CD4-positive, alpha-beta T cell treated with Interleukin-10 for 1 hour (primary cell): Measurements from ENCODE around the gene SSB.
"Not testable (repeated sequence)": the region's sequence is repeated elsewhere in the genome, so short reads cannot be mapped to it uniquely, and the experiment has no call there.

ENCODE experiments used
- DNase-seq: peaks from one replicate; pipeline ENCODE4 v3.0.0-alpha.2; 2020

Gene SSB

DNA sequence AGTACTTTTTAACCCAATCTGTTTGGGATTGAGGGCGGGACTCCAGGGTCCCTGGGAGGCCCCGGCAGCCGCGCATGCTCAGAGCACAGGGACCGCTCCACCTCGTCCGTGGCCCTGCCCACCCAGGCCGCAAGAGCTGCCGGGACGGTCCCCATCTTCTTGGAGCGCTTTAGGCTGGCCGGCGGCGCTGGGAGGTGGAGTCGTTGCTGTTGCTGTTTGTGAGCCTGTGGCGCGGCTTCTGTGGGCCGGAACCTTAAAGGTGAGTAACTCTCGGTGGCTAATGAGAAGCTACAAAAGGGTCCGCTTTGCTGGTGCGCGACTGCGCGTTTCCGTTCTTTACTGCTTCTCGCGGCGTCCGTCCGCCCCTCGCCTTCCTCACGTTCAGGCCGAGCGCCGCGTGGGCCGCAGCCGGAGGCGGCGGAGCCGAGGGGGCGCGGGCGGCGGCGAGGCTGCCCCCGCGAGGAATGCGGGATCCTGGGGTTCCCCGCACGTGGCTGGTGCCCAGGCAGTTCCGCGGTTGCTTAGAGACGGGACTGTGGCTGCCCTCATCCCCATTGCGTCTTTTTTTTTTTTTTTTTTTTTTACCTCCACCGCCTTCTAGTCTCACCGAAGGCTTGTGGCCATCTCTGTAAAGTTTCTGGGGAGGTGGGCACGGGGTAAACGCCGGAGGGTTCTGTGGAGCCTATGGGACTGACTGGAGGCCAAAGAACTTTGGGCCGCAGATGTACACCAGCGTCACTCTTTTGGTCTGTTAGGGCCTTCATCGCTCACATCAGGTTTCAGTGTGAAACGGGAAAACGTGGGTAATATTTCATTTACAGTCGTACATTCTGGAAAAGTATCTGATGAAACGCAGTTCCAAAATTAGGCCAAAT lies at the start of gene SSB:
SSB (plus strand) TSS at position 154 of the 875 bp plus-strand sequence. CDS start 2,090 bp downstream, outside the sequence.
- peak; percentile 93 for DNase-seq

DNA sequence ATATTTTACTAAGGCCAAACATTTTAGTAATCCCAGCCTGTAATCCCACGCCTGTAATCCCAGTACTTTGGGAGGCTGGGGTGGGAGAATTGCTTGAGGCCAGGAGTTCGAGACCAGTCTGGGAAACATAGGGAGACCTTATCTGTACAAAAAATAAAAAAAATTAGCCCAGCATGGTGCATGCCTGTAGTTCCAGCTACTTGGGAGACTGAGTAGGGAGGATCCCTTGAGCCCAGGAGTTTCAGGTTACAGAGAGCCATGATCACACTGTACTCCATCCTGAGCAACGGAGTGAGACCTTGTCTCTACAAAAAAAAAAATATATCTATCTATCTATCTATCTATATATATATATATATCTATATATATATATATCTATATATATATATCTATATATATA lies 45.9 kb upstream of the SSB start:
- no peak for DNase-seq

- DNase-seq: no peak
Observed at GRCh38 chr2:169755083-169755870, 43.4 kb upstream of the SSB start.

DNA sequence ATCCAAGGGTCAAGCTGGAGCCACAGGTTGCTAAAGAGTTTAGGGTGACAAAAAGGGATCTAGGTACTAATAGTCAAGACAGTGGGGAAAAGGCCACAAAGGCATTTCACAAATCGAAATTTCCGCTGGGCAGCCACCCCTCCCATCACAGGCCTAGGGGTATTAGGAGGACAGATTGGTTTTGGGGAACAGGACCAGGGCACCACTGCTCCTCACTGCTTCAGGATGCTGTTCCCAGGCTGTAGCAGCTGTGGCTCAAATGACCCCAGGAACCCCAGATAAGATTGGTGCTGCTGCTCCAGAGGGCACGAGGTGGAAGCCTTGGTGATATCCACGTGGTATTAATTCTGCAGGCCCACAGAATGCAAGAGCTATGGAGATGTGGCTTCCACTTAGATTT lies 42.3 kb upstream of the SSB start:
- no peak for DNase-seq

GRCh38 chr2:169757356-169757755 lies 41.3 kb upstream of the SSB start:
- DNase-seq: no peak

- DNase-seq: no peak
Observed at GRCh38 chr2:169757778-169758177, 40.9 kb upstream of the SSB start.

- DNase-seq: no peak
Observed at GRCh38 chr2:169759987-169760386, 38.7 kb upstream of the SSB start.

- not testable (repeated sequence) for DNase-seq
Observed at GRCh38 chr2:169760798-169761197, 37.9 kb upstream of the SSB start.

GRCh38 chr2:169761251-169761969 lies 37.3 kb upstream of the SSB start:
- no peak for DNase-seq

DNA sequence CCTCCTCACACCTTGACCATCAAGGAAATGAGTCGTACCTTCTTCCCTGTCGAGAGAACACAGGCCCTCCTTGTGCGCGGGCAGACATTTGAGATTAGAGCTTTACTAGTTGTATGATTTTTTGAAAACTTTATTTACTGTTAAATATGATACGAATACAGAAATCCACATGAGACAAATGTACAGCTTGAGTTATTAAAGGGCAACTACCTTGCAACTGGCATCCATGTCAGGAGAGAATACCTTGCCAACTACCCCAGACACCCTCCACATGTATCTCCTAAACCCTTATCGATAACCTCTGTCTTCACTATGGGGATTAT lies 36.7 kb upstream of the SSB start:
- no peak for DNase-seq

DNA sequence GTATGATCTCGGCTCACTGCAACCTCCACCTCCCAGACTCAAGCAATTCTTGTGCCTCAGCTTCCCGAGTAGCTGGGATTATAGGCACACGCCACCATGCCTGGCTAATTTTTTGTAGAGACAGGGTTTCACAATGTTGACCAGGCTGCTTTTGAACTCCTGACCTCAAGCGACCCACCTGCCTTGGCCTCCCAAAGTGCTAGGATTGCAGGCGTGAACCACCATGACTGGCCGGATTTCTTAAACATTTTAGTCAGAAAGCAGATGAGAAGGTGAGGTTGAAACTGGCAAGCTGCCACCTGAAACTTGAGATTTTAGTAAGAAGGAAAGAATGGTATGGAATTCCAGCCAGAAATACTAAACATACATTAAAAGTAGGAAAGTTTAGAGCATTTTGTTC lies 33.1 kb upstream of the SSB start:
- DNase-seq: no peak

DNA sequence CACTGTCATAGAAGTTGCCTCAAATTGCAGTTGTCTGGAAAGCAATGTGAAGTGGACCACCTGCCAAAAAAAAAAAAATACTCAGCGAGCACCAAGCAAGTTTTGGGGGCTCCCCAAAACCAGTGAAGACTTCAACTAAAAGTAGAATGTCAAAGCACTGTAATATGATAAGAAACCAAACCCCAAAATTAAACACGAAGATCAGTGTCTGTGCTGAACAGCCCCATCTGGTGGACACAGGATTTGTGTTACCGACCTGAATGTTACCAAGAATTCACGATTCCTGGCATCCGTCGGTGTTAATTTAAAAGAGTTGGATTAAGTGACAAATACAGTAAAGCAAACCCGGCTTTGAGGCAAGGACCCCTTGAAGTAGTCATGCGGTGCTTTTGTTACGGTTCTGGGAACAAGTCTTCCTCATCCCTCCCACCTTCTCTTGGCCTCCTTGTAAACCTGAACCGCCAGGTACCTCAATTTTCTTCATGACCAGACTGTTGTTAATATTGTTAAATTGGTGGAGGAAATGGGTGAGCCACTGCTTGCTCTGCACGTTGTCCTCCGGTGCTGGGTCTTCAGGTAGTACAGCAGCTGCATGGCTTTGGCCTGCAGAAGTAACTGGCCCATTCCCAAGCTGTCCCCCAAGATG lies 31.3 kb upstream of the SSB start:
- peak; percentile 72 for DNase-seq

- peak; percentile 53 for DNase-seq
Observed at GRCh38 chr2:169768262-169768995, 30.2 kb upstream of the SSB start.

- DNase-seq: no peak
Observed at GRCh38 chr2:169771021-169771420, 27.6 kb upstream of the SSB start.

GRCh38 chr2:169771612-169772011 lies 27.1 kb upstream of the SSB start:
- no peak for DNase-seq

DNA sequence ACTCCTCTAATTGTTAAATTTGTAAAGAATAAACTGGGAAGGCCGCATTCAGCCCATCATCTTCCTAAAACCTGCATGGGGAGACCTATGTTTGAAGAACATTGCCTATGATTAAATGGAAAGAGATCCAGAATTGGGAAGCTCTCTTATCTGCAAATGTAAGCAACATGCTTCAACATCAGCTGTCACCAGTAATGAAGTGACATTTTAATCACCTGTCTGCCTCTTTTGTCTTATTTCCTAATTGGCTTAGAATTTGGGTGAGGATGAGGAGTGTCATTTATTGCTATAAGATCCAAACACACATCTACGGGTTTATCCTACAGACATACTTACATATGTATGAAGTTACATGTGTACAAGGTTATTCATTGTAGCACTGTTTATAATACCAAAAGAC lies 26.0 kb upstream of the SSB start:
- no peak for DNase-seq

GRCh38 chr2:169775354-169775753 lies 23.3 kb upstream of the SSB start:
- DNase-seq: no peak

GRCh38 chr2:169775765-169776164 lies 22.9 kb upstream of the SSB start:
- DNase-seq: no peak

- DNase-seq: no peak
Observed at GRCh38 chr2:169776252-169776761, 22.4 kb upstream of the SSB start.

DNA sequence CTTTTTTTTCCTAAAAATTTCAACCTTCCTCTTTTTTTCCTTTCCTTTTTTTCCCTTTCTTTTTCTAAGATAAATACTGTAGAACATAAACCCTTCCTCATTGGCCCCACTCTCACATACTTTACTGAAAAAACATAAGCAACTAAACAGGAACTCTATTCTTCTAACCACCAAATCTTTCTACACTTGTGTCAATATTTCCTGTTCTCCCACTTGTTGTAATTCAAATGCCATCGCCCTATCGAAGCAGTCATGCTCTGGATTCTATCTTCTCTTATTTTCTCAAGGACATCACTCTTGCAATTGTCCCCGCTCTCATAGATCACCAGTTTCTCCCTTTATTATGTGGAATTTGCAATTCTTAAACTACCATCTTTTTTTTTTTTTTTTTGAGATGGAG lies 20.2 kb upstream of the SSB start:
- DNase-seq: no peak

- no peak for DNase-seq
Observed at GRCh38 chr2:169781249-169782013, 17.2 kb upstream of the SSB start.
